ENCODE data around the gene PTPN14. TPM values are rescaled to one million over a fixed set of nuclear protein-coding genes. Genes with fewer than 3 reads are reported as not detected.

PTPN14 gene
- total RNA-seq, 1 donor from 2014 or later: 25.1 TPM

GRCh38 chr1:214300149-214300780 is 251.1 kb downstream of the PTPN14 start:
- ATAC-seq (ENCODE audit: poor library complexity): no peak
- DNase-seq: no peak
- intact Hi-C loops (cut with DNase I): no loop called here

Other genes starting within 250 kb of the PTPN14 start
- 1.4 TPM for gene CENPF, start 51.6 kb upstream of the PTPN14 start, total RNA-seq